Kidney (tissue), 14 donors: ENCODE measurements around the gene GDI1. TPM values are rescaled to one million over a fixed set of nuclear protein-coding genes. Genes with fewer than 3 reads are reported as not detected.

Experiments used
- DNase-seq, 5 donors: peaks; one replicate each; pipeline ENCODE4 v3.0.0-alpha.2; 2013 to 2020
- FAIRE-seq: peaks from 2 replicates; lab custom pipeline; 2012; peaks lifted over from hg19 to GRCh38; lab: Jason Lieb, UNC
- H3K27ac ChIP-seq, 2 donors: one replicate each; pipeline ENCODE4 v1.7.0; 2013; ENCODE audit warnings: low read depth in 2 of 2, low read length in 2 of 2, inconsistent platforms in 1 of 2
- H3K27me3 ChIP-seq: one replicate; pipeline ENCODE4 v1.7.1; 2013; ENCODE audit warnings: low read length, inconsistent platforms; ENCODE audit not compliant: control insufficient read depth, insufficient read depth
- H3K36me3 ChIP-seq, 3 donors: one replicate each; pipeline versions ENCODE4 v1.7.0 to v1.7.1; 2013; ENCODE audit warnings: low read length in 3 of 3, control low read depth in 1 of 3, inconsistent platforms in 1 of 3; ENCODE audit not compliant: insufficient read depth in 3 of 3, control insufficient read depth in 2 of 3
- H3K4me1 ChIP-seq, 3 donors: one replicate each; pipeline versions ENCODE4 v1.7.0 to v1.7.1; 2013; ENCODE audit warnings: low read length in 3 of 3, inconsistent platforms in 1 of 3, low read depth in 1 of 3; ENCODE audit not compliant: control insufficient read depth in 2 of 3, insufficient read depth in 2 of 3
- H3K4me3 ChIP-seq, 3 donors: one replicate each; pipeline versions ENCODE4 v1.7.0 to v1.8.1; 2013; ENCODE audit warnings: low read length in 3 of 3, control low read depth in 1 of 3, inconsistent platforms in 1 of 3
- H3K9ac ChIP-seq, 3 donors: one replicate each; pipeline versions ENCODE4 v1.7.0 to v1.7.1; 2013; ENCODE audit warnings: low read length in 3 of 3, control low read depth in 1 of 3, inconsistent platforms in 1 of 3
- H3K9me3 ChIP-seq, 3 donors: one replicate each; pipeline versions ENCODE4 v1.7.0 to v1.7.1; 2013; ENCODE audit warnings: low read length in 3 of 3, control low read depth in 1 of 3, inconsistent platforms in 1 of 3; ENCODE audit not compliant: control insufficient read depth in 2 of 3, insufficient read depth in 1 of 3
- intact Hi-C: fragments of 100-400 bp; cut with DNase I; formaldehyde crosslinking; loops from one replicate; pipeline ENCODE4 v1.11.1; 2022
- polyA plus RNA-seq: library from polyadenylated mRNA; stranded (reverse); fragments of 350-450 nt; fragmentation: Illumina TruSeq; extraction: RNeasy Lipid Tissue Mini Kit (QIAGEN cat#74804); gene quantifications from one replicate; pipeline ENCODE4 v1.2.3, GENCODE V29; 2014; ENCODE audit warnings: low read depth, low replicate concordance; ENCODE audit not compliant: insufficient read depth
- total RNA-seq: library from RNA; stranded (reverse); fragmentation: NEBNext Ultra II Directional; extraction: Animal tissue kit (Norgen Biotek cat#: 25700); gene quantifications from one replicate; pipeline ENCODE4 v1.2.1, GENCODE V29; 2021
- TF ChIP-seq, protein P1 (sequence below): IDR thresholded peaks from 3 replicates; pipeline ENCODE4 v1.5.1; 2012; ENCODE audit warnings: mild to moderate bottlenecking, moderate library complexity, borderline replicate concordance; ENCODE audit not compliant: insufficient read depth; ENCODE audit errors: extremely low read depth
- donor health status: control.
- donor health status: control.
- donor health status: control.
- donor health status: control.
- donor health status: control.
- donor health status: DM: yes; HTN: yes; CAD: no.
- donor health status: Normal renal cell carcinoma (clear cell type).

The GDI1 gene
- total and polyA plus RNA-seq, 2 donors from 2014 or later, result 92.5 to 116 TPM

DNA sequence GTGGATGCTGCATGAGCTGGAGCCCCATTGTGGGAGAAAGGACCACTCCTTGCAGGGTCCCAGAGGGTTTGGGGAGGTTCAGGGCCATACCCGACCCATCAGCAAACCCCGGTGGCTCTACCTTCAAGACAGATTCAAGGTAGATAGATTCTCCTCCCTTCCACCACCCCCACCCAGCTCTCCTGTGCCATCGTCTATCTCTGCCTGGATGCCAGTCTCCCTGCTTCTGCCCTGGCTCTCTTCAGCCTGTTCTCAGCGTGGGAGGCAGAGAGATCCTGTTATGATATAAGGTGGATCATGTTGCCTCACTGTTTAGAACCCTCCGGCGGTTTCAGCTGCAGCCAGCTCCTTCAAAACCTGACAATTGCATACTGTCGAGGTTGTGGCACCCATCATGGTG lies 36.7 kb downstream of the GDI1 start:
- Histone ChIP-seq H3K36me3 (no peaks in the 10 kb centered on the region), H3K27me3 (no peaks in the 10 kb centered on the region), H3K4me3 (no peak overlapping the region), H3K9ac (no peak overlapping the region), H3K4me1 (peaks cover 0 to 4% (median 0%) of the 10 kb centered on the region in 3 donors), H3K27ac (no peak overlapping the region), H3K9me3 (no peaks in the 10 kb centered on the region)
- intact Hi-C loops, result no loop called here
- TF ChIP-seq, protein P1, sequence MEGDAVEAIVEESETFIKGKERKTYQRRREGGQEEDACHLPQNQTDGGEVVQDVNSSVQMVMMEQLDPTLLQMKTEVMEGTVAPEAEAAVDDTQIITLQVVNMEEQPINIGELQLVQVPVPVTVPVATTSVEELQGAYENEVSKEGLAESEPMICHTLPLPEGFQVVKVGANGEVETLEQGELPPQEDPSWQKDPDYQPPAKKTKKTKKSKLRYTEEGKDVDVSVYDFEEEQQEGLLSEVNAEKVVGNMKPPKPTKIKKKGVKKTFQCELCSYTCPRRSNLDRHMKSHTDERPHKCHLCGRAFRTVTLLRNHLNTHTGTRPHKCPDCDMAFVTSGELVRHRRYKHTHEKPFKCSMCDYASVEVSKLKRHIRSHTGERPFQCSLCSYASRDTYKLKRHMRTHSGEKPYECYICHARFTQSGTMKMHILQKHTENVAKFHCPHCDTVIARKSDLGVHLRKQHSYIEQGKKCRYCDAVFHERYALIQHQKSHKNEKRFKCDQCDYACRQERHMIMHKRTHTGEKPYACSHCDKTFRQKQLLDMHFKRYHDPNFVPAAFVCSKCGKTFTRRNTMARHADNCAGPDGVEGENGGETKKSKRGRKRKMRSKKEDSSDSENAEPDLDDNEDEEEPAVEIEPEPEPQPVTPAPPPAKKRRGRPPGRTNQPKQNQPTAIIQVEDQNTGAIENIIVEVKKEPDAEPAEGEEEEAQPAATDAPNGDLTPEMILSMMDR, result no peak
- DNase-seq (peak in 1 of 5 donors; percentile 16), FAIRE-seq (no peak)

GRCh38 chrX:154476821-154477220 lies 39.9 kb downstream of the GDI1 start:
- H3K9me3 ChIP-seq, result no peaks in the 10 kb centered on the region
- DNase-seq, result peak in 1 of 5 donors; percentile 54

DNA sequence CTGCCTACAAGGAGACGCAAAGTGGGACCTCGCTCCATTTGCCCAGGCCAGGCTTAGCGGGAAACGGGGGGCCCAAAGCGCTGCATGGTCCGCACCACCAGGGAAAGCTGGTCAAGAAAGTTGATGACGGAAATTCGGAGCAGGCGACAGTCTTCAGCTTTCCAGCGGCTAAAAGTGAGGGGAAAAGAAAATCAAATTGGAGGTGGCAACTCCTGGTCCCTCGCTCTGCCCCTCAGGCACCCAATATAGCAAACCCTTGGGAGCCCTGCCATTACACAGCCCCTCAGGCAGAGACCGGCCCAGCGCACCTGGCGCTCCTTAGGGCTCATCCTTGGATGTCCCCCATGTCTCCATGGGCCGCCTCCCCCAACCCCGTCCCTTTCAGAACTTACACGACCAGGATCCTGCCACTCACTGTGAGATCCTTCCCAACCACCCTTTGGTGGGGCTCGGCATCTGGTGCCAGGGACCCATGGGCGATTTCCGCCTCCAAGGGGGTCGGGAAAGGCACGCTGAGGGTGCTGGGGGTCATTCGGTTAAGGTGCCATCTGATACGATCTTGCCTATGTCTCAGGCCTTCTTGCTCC lies 41.0 kb downstream of the GDI1 start:
- FAIRE-seq (no peak), DNase-seq (peak in 1 of 5 donors; percentile 67)
- H3K4me3 ChIP-seq, result peak overlapping the region; percentile 39 to 48 (median 39)
- no peak overlapping the region for H3K9ac ChIP-seq
- H3K9me3 ChIP-seq, result no peaks in the 10 kb centered on the region
- H3K27ac ChIP-seq, result peak overlapping the region in 1 of 2 donors; percentile 28
- H3K4me1 ChIP-seq, result peaks cover 0 to 4% (median 0%) of the 10 kb centered on the region in 3 donors
- TF ChIP-seq, protein P1, result no peak
- H3K27me3 ChIP-seq, result no peaks in the 10 kb centered on the region
- intact Hi-C loops, result no loop called here
- H3K36me3 ChIP-seq, result no peaks in the 10 kb centered on the region

More at GRCh38 chrX:154476821-154477220, 39.9 kb downstream of the GDI1 start:
- TF ChIP-seq, protein P1, result no peak
- intact Hi-C loops, result no loop called here
- H3K27me3 ChIP-seq, result no peaks in the 10 kb centered on the region
- no peak overlapping the region for H3K4me3 ChIP-seq
- FAIRE-seq, result no peak
- peaks cover 0 to 4% (median 0%) of the 10 kb centered on the region in 3 donors for H3K4me1 ChIP-seq
- H3K9ac ChIP-seq, result no peak overlapping the region
- H3K27ac ChIP-seq, result no peak overlapping the region
- H3K36me3 ChIP-seq, result no peaks in the 10 kb centered on the region
